Frontal cortex (tissue), 4 donors: ENCODE results near the gene CUEDC2. TPM values are rescaled to one million over a fixed set of nuclear protein-coding genes. Genes with fewer than 3 reads are reported as not detected.
A peak's percentile ranks its signal among the peaks of the same experiment; 100 is the strongest.

ENCODE experiments used
- DNase-seq, 2 donors: peaks; one replicate each; pipeline ENCODE4 v3.0.0; 2012; ENCODE audit warnings: low spot score in 2 of 2
- FAIRE-seq: peaks from 2 replicates; lab custom pipeline; 2012; peaks lifted over from hg19 to GRCh38; lab: Jason Lieb, UNC
- small RNA-seq: library from RNA; depleted of rRNA; stranded (forward); fragments of <200 nt; gene quantifications from one replicate; pipeline ENCODE3, GENCODE V24; 2014
- total RNA-seq: library from RNA; depleted of rRNA; stranded (reverse); fragments of >200 nt; gene quantifications from one replicate; pipeline ENCODE4 v1.2.3, GENCODE V29; 2014
- donor health status: control.
- donor health status: control.
- donor health status: control.

The CUEDC2 gene
- total RNA-seq, 1 donor from 2014 or later, result 53.0 TPM

- no peak for FAIRE-seq
- no peak for DNase-seq
Measured at GRCh38 chr10:102381983-102382382, 50.4 kb downstream of the CUEDC2 start.

- DNase-seq (no peak), FAIRE-seq (no peak)
Measured at GRCh38 chr10:102379383-102379782, 53.0 kb downstream of the CUEDC2 start.

DNA sequence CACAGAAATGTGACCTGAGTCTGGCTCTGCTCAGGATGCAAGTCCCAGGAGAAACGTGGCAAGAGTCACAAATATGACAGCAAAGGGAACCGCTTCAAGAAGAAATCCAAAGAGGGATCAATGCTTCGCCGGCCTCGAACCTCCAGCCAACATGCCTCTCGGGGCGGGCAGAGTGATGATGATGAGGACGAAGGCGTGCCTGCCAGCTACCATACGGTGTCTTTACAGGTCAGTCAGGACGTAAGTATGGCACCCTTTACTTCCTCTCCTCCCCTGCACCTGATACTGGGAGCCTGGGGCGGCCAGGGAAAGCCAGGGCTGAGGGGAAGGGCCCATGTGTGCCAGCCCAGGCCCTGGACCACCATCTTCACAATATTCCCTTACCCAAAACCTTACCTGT, 55.5 kb downstream of the CUEDC2 start:
- DNase-seq (no peak), FAIRE-seq (no peak)

- no peak for FAIRE-seq
- no peak for DNase-seq
Measured at GRCh38 chr10:102375867-102376266, 56.5 kb downstream of the CUEDC2 start.

- FAIRE-seq, result no peak
- DNase-seq, result no peak
Measured at GRCh38 chr10:102375250-102375649, 57.1 kb downstream of the CUEDC2 start.

Small RNA genes within 50 kb of the gene (small RNA-seq; reads per million reads assigned to genes)
- 246 reads per million, percentile 98 among the genes with 10 or more reads in this experiment for gene MIR146B

Other genes starting within 250 kb of the CUEDC2 start
- not detected for gene ELOVL3, start 206.3 kb downstream of the CUEDC2 start, total RNA-seq
- not detected for gene PITX3, start 191.1 kb downstream of the CUEDC2 start, total RNA-seq
- gene GBF1, start 187.0 kb downstream of the CUEDC2 start, total RNA-seq, result 14.7 TPM
- 0.41 TPM for gene NFKB2, start 36.9 kb downstream of the CUEDC2 start, total RNA-seq
- 98.2 TPM for gene PSD, start 13.8 kb downstream of the CUEDC2 start, total RNA-seq
- 13.5 TPM for gene FBXL15, start 11.7 kb downstream of the CUEDC2 start, total RNA-seq
- gene C10orf95, start 19.0 kb upstream of the CUEDC2 start, total RNA-seq, result 0.82 TPM
- 238 TPM for gene ACTR1A, start 70.1 kb upstream of the CUEDC2 start, total RNA-seq
- gene SUFU, start 71.4 kb upstream of the CUEDC2 start, total RNA-seq, result 2.9 TPM
- 30.2 TPM for gene TRIM8, start 211.9 kb upstream of the CUEDC2 start, total RNA-seq